HFFc6 (cell line): Measurements from ENCODE around the gene IGLON5. TPM values are rescaled to one million over a fixed set of nuclear protein-coding genes. Genes with fewer than 3 reads are reported as not detected.

Experiments used
- DNase-seq: peaks from one replicate; pipeline ENCODE4 v3.0.0-alpha.2; 2018
- H3K27ac Mint-ChIP-seq: 2 replicates; pipeline ENCODE4 v1.8.0; 2020; ENCODE audit warnings: mild to moderate bottlenecking, mixed read lengths
- H3K27me3 Mint-ChIP-seq: 2 replicates; pipeline ENCODE4 v1.8.0; 2021; ENCODE audit warnings: mild to moderate bottlenecking, moderate library complexity, mixed read lengths; ENCODE audit not compliant: insufficient read depth
- H3K36me3 Mint-ChIP-seq: 2 replicates; pipeline ENCODE4 v1.8.0; 2021; ENCODE audit warnings: low read depth, mixed read lengths
- H3K4me1 Mint-ChIP-seq: 2 replicates; pipeline ENCODE4 v1.8.0; 2020; ENCODE audit warnings: low read depth, mixed read lengths
- H3K4me3 Mint-ChIP-seq: 2 replicates; pipeline ENCODE4 v1.8.0; 2020; ENCODE audit warnings: mild to moderate bottlenecking, moderate library complexity, mixed read lengths
- H3K9me3 Mint-ChIP-seq: 2 replicates; pipeline ENCODE4 v1.8.0; 2020; ENCODE audit warnings: mild to moderate bottlenecking, mixed read lengths
- total RNA-seq, 6 experiments: library from RNA; stranded (reverse); fragmentation: NEBNext Ultra II Directional; extraction: Animal tissue kit (Norgen Biotek cat#: 25700); gene quantifications; 2 replicates in 1 of 6; 3 replicates in 5 of 6; pipeline ENCODE4 v1.2.3, GENCODE V29; 2021
- TF ChIP-seq, protein P1 (sequence below): fragments of 200-600 bp; sonication (generic); IDR thresholded peaks from 2 replicates; pipeline ENCODE4 v1.5.0; 2021; ENCODE audit warnings: antibody characterized with exemption, mild to moderate bottlenecking

IGLON5 gene
- total RNA-seq, 6 experiments from 2014 or later, result not detected

DNA sequence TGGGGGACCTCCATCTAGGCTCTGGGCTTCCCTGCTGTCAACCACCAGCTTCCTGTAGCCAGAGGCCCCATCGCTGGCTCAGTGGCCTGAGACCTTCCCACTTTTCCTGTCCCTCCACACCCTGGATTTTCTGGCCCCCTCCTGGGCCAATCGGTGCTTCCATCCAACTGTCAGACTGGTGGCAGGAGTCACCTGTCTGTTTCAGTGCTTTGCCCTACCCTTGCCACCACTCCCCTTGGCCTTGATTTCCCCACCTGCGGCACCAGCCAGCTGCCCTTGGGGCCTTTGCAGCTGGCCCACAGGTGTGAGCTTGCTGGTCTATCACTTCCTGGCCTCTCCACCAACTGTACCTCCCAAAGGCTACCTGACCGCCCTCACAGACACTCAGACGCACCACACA, 18.0 kb downstream of the IGLON5 start:
- Mint-ChIP-seq H3K4me3 (no peak overlapping the region), H3K9me3 (peaks cover 31% of the 10 kb centered on the region), H3K4me1 (no peaks in the 10 kb centered on the region), H3K27me3 (peaks cover 2% of the 10 kb centered on the region; the same call in 1 of the 2 replicates), H3K27ac (no peak overlapping the region), H3K36me3 (peaks cover 12% of the 10 kb centered on the region)
- DNase-seq, result no peak
- TF ChIP-seq, protein P1, sequence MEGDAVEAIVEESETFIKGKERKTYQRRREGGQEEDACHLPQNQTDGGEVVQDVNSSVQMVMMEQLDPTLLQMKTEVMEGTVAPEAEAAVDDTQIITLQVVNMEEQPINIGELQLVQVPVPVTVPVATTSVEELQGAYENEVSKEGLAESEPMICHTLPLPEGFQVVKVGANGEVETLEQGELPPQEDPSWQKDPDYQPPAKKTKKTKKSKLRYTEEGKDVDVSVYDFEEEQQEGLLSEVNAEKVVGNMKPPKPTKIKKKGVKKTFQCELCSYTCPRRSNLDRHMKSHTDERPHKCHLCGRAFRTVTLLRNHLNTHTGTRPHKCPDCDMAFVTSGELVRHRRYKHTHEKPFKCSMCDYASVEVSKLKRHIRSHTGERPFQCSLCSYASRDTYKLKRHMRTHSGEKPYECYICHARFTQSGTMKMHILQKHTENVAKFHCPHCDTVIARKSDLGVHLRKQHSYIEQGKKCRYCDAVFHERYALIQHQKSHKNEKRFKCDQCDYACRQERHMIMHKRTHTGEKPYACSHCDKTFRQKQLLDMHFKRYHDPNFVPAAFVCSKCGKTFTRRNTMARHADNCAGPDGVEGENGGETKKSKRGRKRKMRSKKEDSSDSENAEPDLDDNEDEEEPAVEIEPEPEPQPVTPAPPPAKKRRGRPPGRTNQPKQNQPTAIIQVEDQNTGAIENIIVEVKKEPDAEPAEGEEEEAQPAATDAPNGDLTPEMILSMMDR, result no peak

DNA sequence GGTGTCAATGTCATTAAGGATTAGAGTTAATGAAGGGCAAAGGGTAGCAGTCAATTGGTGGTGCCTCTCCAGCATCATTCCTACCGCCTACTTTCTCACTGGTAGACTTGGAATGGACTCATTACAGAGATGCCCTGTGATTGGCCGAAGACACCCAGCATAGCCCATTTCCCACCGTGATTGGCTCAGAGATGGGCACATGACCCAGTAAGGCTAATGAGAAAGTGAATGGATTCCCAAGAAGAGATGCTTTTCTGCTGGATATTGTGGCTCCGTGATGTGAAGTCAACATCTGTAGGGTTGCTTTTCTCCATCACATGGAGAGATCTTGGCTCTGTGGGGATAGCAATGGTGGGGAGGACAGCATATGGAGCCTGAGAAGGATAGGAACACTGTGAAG, 18.9 kb downstream of the IGLON5 start:
- TF ChIP-seq, protein P1, result no peak
- H3K4me1 Mint-ChIP-seq, result no peaks in the 10 kb centered on the region
- H3K4me3 Mint-ChIP-seq, result no peak overlapping the region
- H3K27ac Mint-ChIP-seq, result no peak overlapping the region
- H3K27me3 Mint-ChIP-seq, result peaks cover 2% of the 10 kb centered on the region; the same call in 1 of the 2 replicates
- peaks cover 30% of the 10 kb centered on the region for H3K9me3 Mint-ChIP-seq
- peaks cover 12% of the 10 kb centered on the region for H3K36me3 Mint-ChIP-seq
- no peak for DNase-seq

DNA sequence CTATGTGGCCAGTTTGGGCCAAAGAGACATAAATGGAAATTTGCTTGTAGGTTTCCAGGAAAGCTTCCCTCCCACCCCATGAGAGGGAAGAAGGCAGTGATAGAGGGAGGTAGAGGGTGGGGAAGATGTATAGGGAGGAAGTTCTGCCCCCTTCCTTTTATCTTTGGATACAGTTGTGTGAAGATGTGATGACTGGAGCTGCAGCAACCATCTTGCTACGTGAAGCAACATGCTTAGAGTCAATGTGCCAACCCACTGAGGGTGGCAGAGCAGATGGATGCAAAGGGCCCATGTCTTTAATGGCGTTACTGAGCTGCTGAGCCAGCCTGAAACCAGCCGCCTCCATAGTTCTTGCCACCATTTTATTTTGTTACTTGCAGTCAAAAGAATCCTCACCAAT, 19.7 kb downstream of the IGLON5 start:
- DNase-seq, result no peak
- H3K9me3 Mint-ChIP-seq, result peaks cover 22% of the 10 kb centered on the region
- H3K4me1 Mint-ChIP-seq, result no peaks in the 10 kb centered on the region
- TF ChIP-seq, protein P1, result no peak
- H3K4me3 Mint-ChIP-seq, result no peak overlapping the region
- peaks cover 2% of the 10 kb centered on the region; the same call in 1 of the 2 replicates for H3K27me3 Mint-ChIP-seq
- H3K27ac Mint-ChIP-seq, result no peak overlapping the region
- peaks cover 12% of the 10 kb centered on the region for H3K36me3 Mint-ChIP-seq

DNA sequence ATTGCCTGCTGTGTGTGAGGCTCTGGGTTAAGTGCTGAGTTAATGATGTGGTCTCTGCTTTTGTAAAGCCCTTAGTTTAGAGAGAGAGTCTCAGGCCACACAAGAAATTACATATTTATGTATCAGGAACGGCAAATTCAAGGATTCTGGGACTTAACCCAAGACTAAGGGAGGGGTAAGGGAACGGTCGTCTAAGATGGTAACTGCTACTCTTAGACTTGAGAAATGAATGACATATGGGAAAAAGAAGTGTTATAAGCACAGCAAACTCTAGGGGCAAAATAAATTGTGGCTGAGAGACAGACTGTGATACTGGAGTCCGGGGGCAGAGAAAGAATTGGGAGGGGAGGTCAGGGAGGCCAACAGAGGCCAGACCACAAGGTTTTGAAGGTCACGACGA, 20.3 kb downstream of the IGLON5 start:
- Mint-ChIP-seq H3K36me3 (peaks cover 12% of the 10 kb centered on the region), H3K9me3 (peaks cover 22% of the 10 kb centered on the region), H3K4me3 (no peak overlapping the region), H3K4me1 (no peaks in the 10 kb centered on the region), H3K27me3 (peaks cover 2% of the 10 kb centered on the region; the same call in 1 of the 2 replicates), H3K27ac (no peak overlapping the region)
- DNase-seq, result no peak
- TF ChIP-seq, protein P1, result no peak

DNA sequence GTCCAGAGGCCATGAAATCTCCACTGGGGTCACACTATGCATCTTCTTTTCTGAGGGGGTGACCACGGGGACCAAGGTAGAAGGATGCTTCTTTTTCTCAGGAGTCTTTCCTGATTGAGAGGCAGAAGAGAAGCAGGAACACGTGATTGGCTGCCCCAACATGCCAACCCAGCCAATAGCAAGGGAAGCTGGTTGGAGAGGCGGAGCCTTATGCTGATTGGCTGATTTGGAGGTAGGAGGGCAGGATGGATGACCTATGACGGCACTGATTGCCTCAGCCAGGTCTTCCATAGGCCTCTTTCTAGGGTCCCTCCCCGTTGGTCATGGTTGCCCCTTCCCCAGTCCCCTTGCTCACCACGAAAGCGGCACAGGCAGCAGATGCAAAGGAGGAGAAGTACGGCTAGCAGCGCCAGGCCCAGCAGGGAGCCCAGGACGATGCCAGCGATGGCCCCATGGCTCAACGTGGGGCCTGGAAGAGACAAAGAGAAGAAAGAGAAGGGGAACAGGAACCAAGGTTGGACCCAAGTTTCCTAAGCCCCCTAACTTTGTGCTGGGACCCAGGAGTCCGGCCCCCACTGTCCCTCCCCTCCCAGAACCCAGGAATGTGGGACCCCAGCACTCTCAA, 22.5 kb downstream of the IGLON5 start:
- TF ChIP-seq, protein P1, result no peak
- H3K27ac Mint-ChIP-seq, result no peak overlapping the region
- no peaks in the 10 kb centered on the region; the same call in 1 of the 2 replicates for H3K27me3 Mint-ChIP-seq
- no peak for DNase-seq
- H3K36me3 Mint-ChIP-seq, result peaks cover 12% of the 10 kb centered on the region
- peak overlapping the region; percentile 26; the same call in 1 of the 2 replicates for H3K4me3 Mint-ChIP-seq
- H3K4me1 Mint-ChIP-seq, result peaks cover 4% of the 10 kb centered on the region; the same call in 1 of the 2 replicates
- H3K9me3 Mint-ChIP-seq, result peaks cover 18% of the 10 kb centered on the region; the same call in 1 of the 2 replicates
